A549 (cell line): ENCODE measurements around the gene CAMTA1. TPM values are rescaled to one million over a fixed set of nuclear protein-coding genes. Genes with fewer than 3 reads are reported as not detected.

Source experiments
- ATAC-seq, 2 experiments: fragments of 200-7000 bp in 1 of 2; fragments of >200 bp in 1 of 2; cut with Nextera tagmentation in 1 of 2; cut with Tn5 transposase in 1 of 2; 3 replicates each; pipeline versions ENCODE4 v1.8.0 to v1.9.1; 2018 to 2020; ENCODE audit warnings: mild to moderate bottlenecking in 1 of 2, moderate library complexity in 1 of 2
- CTCF ChIA-PET: fragments of 300-600 bp; sonication (Branson Sonifier 250); formaldehyde crosslinking; extraction: SDS; loops from one replicate; lab custom pipeline; 2021; ENCODE audit warnings: antibody characterized with exemption, inconsistent platforms; lab: Yijun Ruan, JAX
- POLR2A ChIA-PET: fragments of 350-600 bp; formaldehyde crosslinking; extraction: SDS; loops from one replicate; lab custom pipeline; 2021; ENCODE audit warnings: antibody characterized with exemption, inconsistent platforms; lab: Yijun Ruan, JAX
- DNase-seq, 2 experiments: peaks; one replicate each; pipeline versions ENCODE4 v3.0.0 to v3.0.0-alpha.2; 2011 to 2016; ENCODE audit warnings: low read depth in 1 of 2, low spot score in 1 of 2
- FAIRE-seq: peaks from 2 replicates; lab custom pipeline; 2011; peaks lifted over from hg19 to GRCh38; lab: Jason Lieb, UNC
- H3K27ac ChIP-seq, 2 experiments: fragments of >200 bp; sonication (Bioruptor Twin); formaldehyde crosslinking; 3 replicates each; pipeline ENCODE4 v1.5.1; 2016 to 2017
- H3K4me1 ChIP-seq: fragments of >200 bp; sonication (Bioruptor Twin); formaldehyde crosslinking; 3 replicates; pipeline ENCODE4 v1.6.1; 2016
- H3K4me2 ChIP-seq: fragments of >200 bp; sonication (Bioruptor Twin); formaldehyde crosslinking; 3 replicates; pipeline ENCODE4 v1.6.1; 2016
- H3K4me3 ChIP-seq: fragments of >200 bp; sonication (Bioruptor Twin); formaldehyde crosslinking; 3 replicates; pipeline ENCODE4 v1.5.1; 2016
- H3K9me3 ChIP-seq: fragments of >200 bp; sonication (Bioruptor Twin); formaldehyde crosslinking; 3 replicates; pipeline ENCODE4 v1.6.1; 2016
- BCL3 ChIP-seq: fragments of >200 bp; sonication (Bioruptor Twin); formaldehyde crosslinking; IDR thresholded peaks from 3 replicates; pipeline ENCODE4 v1.6.1; 2016
- CBX8 ChIP-seq: fragments of 200-600 bp; sonication (generic); IDR thresholded peaks from 2 replicates; pipeline ENCODE4 v1.6.1; 2016
- E2F6 ChIP-seq: IDR thresholded peaks from 2 replicates; pipeline ENCODE4 v1.6.1; 2012; ENCODE audit warnings: low read depth, borderline replicate concordance
- EHF ChIP-seq: fragments of 250-450 bp; sonication (Bioruptor Pico); IDR thresholded peaks from 2 replicates; pipeline ENCODE4 v1.5.0; 2020; ENCODE audit warnings: mild to moderate bottlenecking
- ELK1 ChIP-seq: fragments of 150-350 bp; IDR thresholded peaks from 2 replicates; pipeline ENCODE4 v1.6.1; 2014; ENCODE audit warnings: low read depth, mild to moderate bottlenecking, low read length
- FOXS1 ChIP-seq: fragments of 250-450 bp; sonication (Bioruptor Pico); IDR thresholded peaks from 2 replicates; pipeline ENCODE4 v1.5.0; 2020; ENCODE audit warnings: mild to moderate bottlenecking, moderate library complexity
- HDAC2 ChIP-seq: fragments of 200-600 bp; sonication (generic); IDR thresholded peaks from 2 replicates; pipeline ENCODE4 v1.6.1; 2016
- HES2 ChIP-seq: fragments of >200 bp; sonication (Bioruptor Twin); formaldehyde crosslinking; IDR thresholded peaks from 2 replicates; pipeline ENCODE4 v1.6.1; 2016
- HMGXB4 ChIP-seq: fragments of 250-450 bp; sonication (Bioruptor Pico); IDR thresholded peaks from 2 replicates; pipeline ENCODE4 v1.5.0; 2021; ENCODE audit warnings: mild to moderate bottlenecking, moderate library complexity, borderline replicate concordance
- HOXB13 ChIP-seq: fragments of 250-450 bp; sonication (Bioruptor Pico); IDR thresholded peaks from 2 replicates; pipeline ENCODE4 v1.5.0; 2020; ENCODE audit warnings: low read depth, mild to moderate bottlenecking, moderate library complexity
- JUN ChIP-seq, 2 experiments: fragments of >200 bp; sonication (Bioruptor Twin); formaldehyde crosslinking; IDR thresholded peaks; 2 replicates in 1 of 2; 3 replicates in 1 of 2; pipeline ENCODE4 v1.6.1; 2016 to 2017
- MAX ChIP-seq: IDR thresholded peaks from 2 replicates; pipeline ENCODE4 v1.6.1; 2012
- NPAS2 ChIP-seq: fragments of 250-450 bp; sonication (Bioruptor Pico); IDR thresholded peaks from 2 replicates; pipeline ENCODE4 v1.8.0; 2022; ENCODE audit warnings: mild to moderate bottlenecking, moderate library complexity, borderline replicate concordance
- PHF8 ChIP-seq: fragments of 200-600 bp; sonication (generic); IDR thresholded peaks from 2 replicates; pipeline ENCODE4 v1.6.1; 2016; ENCODE audit warnings: low read depth, mild to moderate bottlenecking, antibody characterized with exemption, moderate library complexity, borderline replicate concordance
- POLR2A ChIP-seq: IDR thresholded peaks from 2 replicates; pipeline ENCODE4 v1.6.1; 2012; ENCODE audit warnings: mild to moderate bottlenecking, low read length
- RAD21 ChIP-seq, 2 experiments: fragments of >200 bp in 1 of 2; sonication (Bioruptor Twin) in 1 of 2; formaldehyde crosslinking in 1 of 2; IDR thresholded peaks in 1 of 2; conservative IDR thresholded peaks in 1 of 2; 2 replicates in 1 of 2; 3 replicates in 1 of 2; pipeline ENCODE4 v1.6.1; 2012 to 2018; ENCODE audit warnings: inconsistent platforms in 1 of 2
- RCOR1 ChIP-seq: fragments of 150-350 bp; IDR thresholded peaks from 2 replicates; pipeline ENCODE4 v1.6.1; 2014; ENCODE audit warnings: antibody characterized with exemption, low read length, low read depth
- REST ChIP-seq: fragments of 200-600 bp; sonication (generic); IDR thresholded peaks from 2 replicates; pipeline ENCODE4 v1.6.1; 2016; ENCODE audit warnings: antibody characterized with exemption, mild to moderate bottlenecking, moderate library complexity
- SMC3 ChIP-seq: fragments of >200 bp; sonication (Bioruptor Twin); formaldehyde crosslinking; IDR thresholded peaks from 3 replicates; pipeline ENCODE4 v1.6.1; 2018; ENCODE audit warnings: inconsistent platforms
- TFCP2L1 ChIP-seq: fragments of 250-450 bp; sonication (Bioruptor Pico); IDR thresholded peaks from 2 replicates; pipeline ENCODE4 v1.5.0; 2021; ENCODE audit warnings: mild to moderate bottlenecking
- USF2 ChIP-seq: fragments of 450-650 bp; IDR thresholded peaks from 2 replicates; pipeline ENCODE4 v1.6.1; 2014; ENCODE audit warnings: antibody characterized with exemption
- WGBS: methylation state at CpG from one replicate; pipeline ENCODE4 v1.1.6; 2017; ENCODE audit errors: missing lambda C conversion rate; 5-methylcytosine and 5-hydroxymethylcytosine counted together
- polyA plus RNA-seq, 4 experiments: library from polyadenylated mRNA; depleted of rRNA in 3 of 4; stranded (reverse); fragments of >200 nt; fragmentation: RNase III in 1 of 4; extraction: RNeasy Plus Mini Kit Qiagen cat#74134 plus additional on column Dnase treatment in 1 of 4; gene quantifications; 2 replicates in 3 of 4; 3 replicates in 1 of 4; pipeline ENCODE4 v1.2.3, GENCODE V29; 2011 to 2017

CAMTA1 gene
- polyA plus RNA-seq, 2 of the 4 experiments (the other 2 are of a cell fraction): 58.8 to 75.0 TPM

- Histone ChIP-seq H3K27ac (no peak overlapping the region), H3K4me2 (no peak overlapping the region), H3K4me1 (no peaks in the 10 kb centered on the region), H3K9me3 (no peaks in the 10 kb centered on the region; the same call in 2 of the 3 replicates), H3K4me3 (no peak overlapping the region)
- ChIA-PET CTCF (no interaction called here), POLR2A (no interaction called here)
- no peak for FAIRE-seq
- ATAC-seq: peak; percentile 78 to 83
- WGBS: 57% methylated on average over 10 of the region's 10 CpGs
- TF ChIP-seq JUN (IDR thresholded peaks at IDR 0.05): no peak
- TF ChIP-seq FOXS1 (CRISPR knock-in tag): no peak
- no peak for TF ChIP-seq ELK1
- TF ChIP-seq HMGXB4: no peak
- no peak for TF ChIP-seq HOXB13 (CRISPR knock-in tag)
- no peak for TF ChIP-seq REST
- TF ChIP-seq RAD21 (conservative IDR thresholded peaks at IDR 0.05 in 1 of 2, IDR thresholded peaks at IDR 0.05 in 1 of 2): 0 out of 5 replicates have a peak, but pooled peaks of 1 of the 2 experiments have one; percentile 10
- no peak for TF ChIP-seq EHF
- peak; percentile 20; the same call in 1 of the 2 replicates for TF ChIP-seq MAX
- no peak for TF ChIP-seq PHF8
- TF ChIP-seq RCOR1: no peak
- 0 out of 3 replicates have a peak, but pooled peaks have one; percentile 13 for TF ChIP-seq SMC3
- TF ChIP-seq CBX8: no peak
- TF ChIP-seq E2F6: no peak
- TF ChIP-seq HES2: no peak
- TF ChIP-seq NPAS2 (CRISPR knock-in tag): no peak
- no peak for TF ChIP-seq BCL3
- TF ChIP-seq POLR2A: no peak
- peak; percentile 38; the same call in 1 of the 2 replicates for TF ChIP-seq USF2
- no peak for TF ChIP-seq TFCP2L1 (CRISPR knock-in tag)
- TF ChIP-seq HDAC2: no peak
- DNase-seq: peak; percentile 13 to 56
Measured at GRCh38 chr1:6998267-6998666, 213.0 kb downstream of the CAMTA1 start.
